ENCODE measurements around the gene FBXO7. TPM values are rescaled to one million over a fixed set of nuclear protein-coding genes. Genes with fewer than 3 reads are reported as not detected.

FBXO7 gene
- total RNA-seq, 1 donor from 2014 or later = 53.2 TPM

DNA sequence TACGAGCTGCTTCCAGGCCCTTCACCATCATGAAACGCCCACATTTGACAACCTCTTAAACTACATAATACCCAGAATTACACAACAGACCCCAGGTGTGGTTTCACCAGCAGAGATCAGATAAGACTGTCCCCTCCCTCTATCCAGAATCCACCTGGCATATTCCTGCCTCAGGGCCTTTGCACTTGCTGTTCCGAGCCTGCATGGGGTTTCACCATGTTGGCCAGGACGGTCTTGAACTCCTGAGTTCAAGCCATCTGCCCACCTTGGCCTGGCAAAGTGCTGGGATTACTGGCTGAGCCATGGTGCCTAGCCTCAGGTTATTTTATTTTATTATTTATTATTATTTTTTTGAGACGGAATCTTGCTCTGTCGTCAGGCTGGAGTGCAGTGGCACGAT lies 73.4 kb downstream of the FBXO7 start:
- no peak for ATAC-seq
- no peak for DNase-seq (ENCODE audit: low spot score)

Other genes starting within 250 kb of the FBXO7 start
- not detected for gene SLC5A4, start 219.5 kb upstream of the FBXO7 start, total RNA-seq
- gene RFPL3, start 116.9 kb upstream of the FBXO7 start, total RNA-seq = not detected
- gene RTCB, start 62.6 kb upstream of the FBXO7 start, total RNA-seq = 44.5 TPM
- gene BPIFC, start 10.4 kb upstream of the FBXO7 start, total RNA-seq = not detected